Thoracic aorta (tissue), 2 donors: ENCODE data around the gene OR14I1. TPM values are rescaled to one million over a fixed set of nuclear protein-coding genes. Genes with fewer than 3 reads are reported as not detected.

Experiments used
- ATAC-seq: fragments of 150-250 bp; one replicate; pipeline ENCODE4 v1.8.0; 2017; ENCODE audit warnings: low read depth; ENCODE audit not compliant: insufficient number of reproducible peaks, low FRiP score
- DNase-seq: peaks from one replicate; pipeline ENCODE4 v3.0.0-alpha.2; 2020; ENCODE audit warnings: low spot score
- H3K27ac ChIP-seq, 2 donors: fragments of 200-600 bp; sonication (generic); 1 replicate in 1 of 2; 2 replicates in 1 of 2; pipeline ENCODE4 v1.5.1; 2016; ENCODE audit warnings: mild to moderate bottlenecking in 2 of 2, moderate library complexity in 2 of 2
- H3K27me3 ChIP-seq: fragments of 200-600 bp; sonication (generic); replicated peaks from 2 replicates; pipeline ENCODE4 v1.6.0; 2016; ENCODE audit warnings: mild to moderate bottlenecking; ENCODE audit not compliant: insufficient read depth
- H3K36me3 ChIP-seq: fragments of 200-600 bp; sonication (generic); one replicate; pipeline ENCODE4 v1.5.1; 2016
- H3K4me1 ChIP-seq, 2 donors: fragments of 200-600 bp; sonication (generic); 1 replicate in 1 of 2; 2 replicates in 1 of 2; pipeline versions ENCODE4 v1.5.1 to v1.6.0; 2016; ENCODE audit warnings: low read depth in 2 of 2, mild to moderate bottlenecking in 1 of 2; ENCODE audit not compliant: control insufficient read depth in 1 of 2
- H3K4me3 ChIP-seq: fragments of 200-600 bp; sonication (generic); 2 replicates; pipeline ENCODE4 v1.5.1; 2016; ENCODE audit warnings: mild to moderate bottlenecking
- H3K9me3 ChIP-seq: fragments of 200-600 bp; sonication (generic); 2 replicates; pipeline ENCODE4 v1.5.1; 2016
- total RNA-seq, 2 donors: library from RNA; depleted of rRNA; stranded (reverse); fragments of >200 nt; gene quantifications; one replicate each; pipeline versions ENCODE4 v1.1.0 to v1.2.3, GENCODE V29; 2016
- TF ChIP-seq, protein P1 (sequence below): fragments of 200-600 bp; sonication (generic); IDR thresholded peaks from one replicate; pipeline ENCODE4 v1.5.1; 2019; ENCODE audit warnings: antibody characterized with exemption

Gene OR14I1
- total RNA-seq, result not detected

DNA sequence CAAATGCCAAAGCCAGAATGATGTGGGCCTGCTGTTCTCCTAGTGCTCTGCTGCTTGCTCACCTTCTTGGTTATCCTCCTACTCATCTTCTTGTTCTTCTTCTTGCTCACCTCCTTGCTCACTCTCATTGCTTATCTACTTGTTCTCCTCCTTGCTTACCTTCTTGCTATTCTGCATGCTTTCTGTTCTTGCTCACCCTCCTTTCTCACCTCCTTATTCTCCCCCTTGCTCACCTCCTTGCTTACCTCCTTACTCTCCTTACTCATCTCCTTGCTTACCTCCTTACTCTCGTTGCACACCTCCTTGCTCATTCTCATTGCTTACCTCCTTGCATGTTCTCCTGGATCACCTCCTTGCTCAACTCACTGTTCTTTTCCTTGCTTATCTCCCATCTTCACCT lies at the start of gene OR14I1:
OR14I1 (minus strand) TSS at position 53 of the 400 bp plus-strand sequence.
- ATAC-seq, result no peak
- DNase-seq, result no peak
- Histone ChIP-seq H3K36me3 (no peaks in the 10 kb centered on the region), H3K9me3 (no peaks in the 10 kb centered on the region), H3K27ac (no peak within 1 kb of the TSS), H3K4me3 (no peak within 1 kb of the TSS), H3K4me1 (no peaks in the 10 kb centered on the region), H3K27me3 (no peaks in the 10 kb centered on the region)
- TF ChIP-seq, protein P1, sequence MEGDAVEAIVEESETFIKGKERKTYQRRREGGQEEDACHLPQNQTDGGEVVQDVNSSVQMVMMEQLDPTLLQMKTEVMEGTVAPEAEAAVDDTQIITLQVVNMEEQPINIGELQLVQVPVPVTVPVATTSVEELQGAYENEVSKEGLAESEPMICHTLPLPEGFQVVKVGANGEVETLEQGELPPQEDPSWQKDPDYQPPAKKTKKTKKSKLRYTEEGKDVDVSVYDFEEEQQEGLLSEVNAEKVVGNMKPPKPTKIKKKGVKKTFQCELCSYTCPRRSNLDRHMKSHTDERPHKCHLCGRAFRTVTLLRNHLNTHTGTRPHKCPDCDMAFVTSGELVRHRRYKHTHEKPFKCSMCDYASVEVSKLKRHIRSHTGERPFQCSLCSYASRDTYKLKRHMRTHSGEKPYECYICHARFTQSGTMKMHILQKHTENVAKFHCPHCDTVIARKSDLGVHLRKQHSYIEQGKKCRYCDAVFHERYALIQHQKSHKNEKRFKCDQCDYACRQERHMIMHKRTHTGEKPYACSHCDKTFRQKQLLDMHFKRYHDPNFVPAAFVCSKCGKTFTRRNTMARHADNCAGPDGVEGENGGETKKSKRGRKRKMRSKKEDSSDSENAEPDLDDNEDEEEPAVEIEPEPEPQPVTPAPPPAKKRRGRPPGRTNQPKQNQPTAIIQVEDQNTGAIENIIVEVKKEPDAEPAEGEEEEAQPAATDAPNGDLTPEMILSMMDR, result no peak

- H3K27me3 ChIP-seq, result no peaks in the 10 kb centered on the region
- H3K27ac ChIP-seq, result no peak overlapping the region
- H3K4me1 ChIP-seq, result no peaks in the 10 kb centered on the region
- ATAC-seq, result no peak
- TF ChIP-seq, protein P1, result no peak
- no peaks in the 10 kb centered on the region for H3K9me3 ChIP-seq
- DNase-seq, result no peak
- H3K4me3 ChIP-seq, result no peak overlapping the region
- no peaks in the 10 kb centered on the region for H3K36me3 ChIP-seq
Measured at GRCh38 chr1:248751635-248752034, 49.1 kb upstream of the OR14I1 start.

DNA sequence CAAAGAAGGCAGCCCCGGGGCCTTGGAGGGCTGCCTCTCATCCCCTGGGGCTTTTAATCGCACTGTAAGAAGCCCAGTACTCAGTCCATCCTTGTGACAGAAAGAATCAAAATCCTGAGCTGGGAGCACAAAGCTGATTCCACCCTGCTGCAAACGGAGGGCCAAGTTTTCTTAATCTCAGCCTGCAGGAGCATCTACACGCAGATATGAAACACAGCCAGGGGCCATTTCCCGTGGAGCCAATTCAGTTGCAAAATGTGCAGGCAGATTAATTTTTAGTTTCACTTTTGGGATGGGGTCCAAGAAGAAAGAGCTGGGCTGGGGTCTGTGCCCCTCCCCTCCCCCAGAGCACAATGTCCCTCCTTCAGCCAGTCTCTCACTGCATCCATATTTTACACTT lies 48.6 kb upstream of the OR14I1 start:
- H3K4me1 ChIP-seq, result no peaks in the 10 kb centered on the region
- ATAC-seq (no peak), DNase-seq (no peak)
- H3K27ac ChIP-seq, result no peak overlapping the region
- TF ChIP-seq, protein P1, result no peak
- H3K27me3 ChIP-seq, result no peaks in the 10 kb centered on the region
- no peaks in the 10 kb centered on the region for H3K36me3 ChIP-seq
- no peaks in the 10 kb centered on the region for H3K9me3 ChIP-seq
- H3K4me3 ChIP-seq, result no peak overlapping the region

GRCh38 chr1:248750496-248750895 lies 47.9 kb upstream of the OR14I1 start:
- Histone ChIP-seq H3K4me3 (no peak overlapping the region), H3K9me3 (no peaks in the 10 kb centered on the region), H3K27ac (no peak overlapping the region), H3K4me1 (no peaks in the 10 kb centered on the region), H3K36me3 (no peaks in the 10 kb centered on the region), H3K27me3 (no peaks in the 10 kb centered on the region)
- DNase-seq (no peak), ATAC-seq (no peak)
- TF ChIP-seq, protein P1, result no peak

GRCh38 chr1:248748211-248748610 lies 45.6 kb upstream of the OR14I1 start:
- no peak overlapping the region for H3K4me3 ChIP-seq
- no peaks in the 10 kb centered on the region for H3K9me3 ChIP-seq
- DNase-seq (no peak), ATAC-seq (no peak)
- H3K4me1 ChIP-seq, result no peaks in the 10 kb centered on the region
- no peaks in the 10 kb centered on the region for H3K36me3 ChIP-seq
- H3K27ac ChIP-seq, result no peak overlapping the region
- TF ChIP-seq, protein P1, result no peak
- H3K27me3 ChIP-seq, result no peaks in the 10 kb centered on the region
